GM18499 (cell line): Measurements from ENCODE around the gene LSAMP.

ENCODE experiments used
- ATAC-seq: cut with Tn5 transposase; IDR thresholded peaks from one replicate; pipeline ENCODE4 v1.9.1; 2021; ENCODE audit warnings: moderate number of reproducible peaks; ENCODE audit not compliant: insufficient read depth, unreplicated experiment

The LSAMP gene

GRCh38 chr3:116433552-116433951 lies 11.7 kb downstream of the LSAMP start:
- ATAC-seq: no peak

- no peak for ATAC-seq
Measured at GRCh38 chr3:116432795-116433194, 12.5 kb downstream of the LSAMP start.

GRCh38 chr3:116429479-116430269 lies 15.6 kb downstream of the LSAMP start:
- ATAC-seq: no peak

- ATAC-seq: no peak
Measured at GRCh38 chr3:116426036-116426435, 19.3 kb downstream of the LSAMP start.

- ATAC-seq: no peak
Measured at GRCh38 chr3:116425126-116425525, 20.2 kb downstream of the LSAMP start.

- ATAC-seq: no peak
Measured at GRCh38 chr3:116423945-116424344, 21.3 kb downstream of the LSAMP start.

GRCh38 chr3:116423374-116423773 lies 21.9 kb downstream of the LSAMP start:
- no peak for ATAC-seq

- no peak for ATAC-seq
Measured at GRCh38 chr3:116417151-116417550, 28.1 kb downstream of the LSAMP start.

- no peak for ATAC-seq
Measured at GRCh38 chr3:116413319-116413718, 32.0 kb downstream of the LSAMP start.

- ATAC-seq: no peak
Measured at GRCh38 chr3:116408473-116408872, 36.8 kb downstream of the LSAMP start.

GRCh38 chr3:116405231-116405630 lies 40.1 kb downstream of the LSAMP start:
- ATAC-seq: no peak

- no peak for ATAC-seq
Measured at GRCh38 chr3:116399701-116400226, 45.5 kb downstream of the LSAMP start.

GRCh38 chr3:116394365-116394764 lies 50.9 kb downstream of the LSAMP start:
- no peak for ATAC-seq

GRCh38 chr3:116393199-116393598 lies 52.1 kb downstream of the LSAMP start:
- ATAC-seq: no peak

GRCh38 chr3:116392291-116392690 lies 53.0 kb downstream of the LSAMP start:
- ATAC-seq: no peak

GRCh38 chr3:116391296-116392201 lies 53.7 kb downstream of the LSAMP start:
- ATAC-seq: no peak

GRCh38 chr3:116390318-116390717 lies 55.0 kb downstream of the LSAMP start:
- no peak for ATAC-seq

- no peak for ATAC-seq
Measured at GRCh38 chr3:116388867-116389385, 56.4 kb downstream of the LSAMP start.

GRCh38 chr3:116386168-116386567 lies 59.1 kb downstream of the LSAMP start:
- no peak for ATAC-seq

- no peak for ATAC-seq
Measured at GRCh38 chr3:116384717-116385116, 60.6 kb downstream of the LSAMP start.

- ATAC-seq: no peak
Measured at GRCh38 chr3:116378077-116378476, 67.2 kb downstream of the LSAMP start.
